HFFc6 (cell line): ENCODE measurements around the gene GAA. TPM values are rescaled to one million over a fixed set of nuclear protein-coding genes. Genes with fewer than 3 reads are reported as not detected.

Experiments used
- DNase-seq: peaks from one replicate; pipeline ENCODE4 v3.0.0-alpha.2; 2018
- H3K27ac Mint-ChIP-seq: 2 replicates; pipeline ENCODE4 v1.8.0; 2020; ENCODE audit warnings: mild to moderate bottlenecking, mixed read lengths
- H3K27me3 Mint-ChIP-seq: 2 replicates; pipeline ENCODE4 v1.8.0; 2021; ENCODE audit warnings: mild to moderate bottlenecking, moderate library complexity, mixed read lengths; ENCODE audit not compliant: insufficient read depth
- H3K36me3 Mint-ChIP-seq: 2 replicates; pipeline ENCODE4 v1.8.0; 2021; ENCODE audit warnings: low read depth, mixed read lengths
- H3K4me1 Mint-ChIP-seq: 2 replicates; pipeline ENCODE4 v1.8.0; 2020; ENCODE audit warnings: low read depth, mixed read lengths
- H3K4me3 Mint-ChIP-seq: 2 replicates; pipeline ENCODE4 v1.8.0; 2020; ENCODE audit warnings: mild to moderate bottlenecking, moderate library complexity, mixed read lengths
- H3K9me3 Mint-ChIP-seq: 2 replicates; pipeline ENCODE4 v1.8.0; 2020; ENCODE audit warnings: mild to moderate bottlenecking, mixed read lengths
- total RNA-seq, 6 experiments: library from RNA; stranded (reverse); fragmentation: NEBNext Ultra II Directional; extraction: Animal tissue kit (Norgen Biotek cat#: 25700); gene quantifications; 2 replicates in 1 of 6; 3 replicates in 5 of 6; pipeline ENCODE4 v1.2.3, GENCODE V29; 2021
- TF ChIP-seq, protein P1 (sequence below): fragments of 200-600 bp; sonication (generic); IDR thresholded peaks from 2 replicates; pipeline ENCODE4 v1.5.0; 2021; ENCODE audit warnings: antibody characterized with exemption, mild to moderate bottlenecking

GAA gene
- total RNA-seq, 6 experiments from 2014 or later: 17.4 to 34.1 (median 18.6) TPM

DNA sequence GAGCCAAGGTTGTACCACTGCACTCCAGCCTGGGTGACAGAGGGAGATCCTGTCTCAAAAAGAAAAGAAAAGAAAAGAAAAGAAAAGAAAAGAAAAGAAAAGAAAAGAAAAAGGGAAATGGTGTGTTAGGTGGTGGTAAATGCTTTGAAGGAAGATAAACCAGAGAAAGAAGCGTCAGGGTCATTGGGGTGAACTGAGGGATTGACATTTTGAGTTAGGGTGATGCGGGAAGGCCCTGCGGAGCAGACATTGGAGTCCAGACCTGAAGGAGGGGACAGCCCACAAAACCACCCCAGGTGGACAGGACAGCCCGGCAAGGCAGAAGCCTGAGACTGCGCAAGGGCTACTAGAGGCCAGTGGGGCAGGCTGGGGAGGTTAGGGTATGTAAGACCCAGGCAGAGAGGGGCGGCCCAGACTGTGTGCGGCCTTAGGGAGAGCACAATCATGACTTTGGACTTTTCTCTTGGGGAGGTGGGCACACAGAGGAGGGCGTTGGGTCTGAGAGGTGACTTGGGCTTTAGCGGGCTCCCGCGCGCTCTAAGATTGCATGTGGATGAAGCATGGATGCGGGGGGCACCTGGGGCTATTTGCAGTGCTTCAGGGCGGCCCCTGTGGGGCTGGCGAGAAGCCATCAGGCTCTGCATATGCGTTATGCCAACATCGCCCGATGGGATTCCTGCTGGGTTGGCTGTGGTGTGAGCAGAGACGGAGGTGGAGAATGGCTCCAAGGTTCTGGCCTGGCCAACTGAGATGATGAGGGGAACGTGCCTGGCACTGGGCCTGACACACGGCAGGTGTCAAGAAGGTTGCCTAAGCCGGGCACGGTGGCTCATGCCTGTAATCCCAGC, 3.3 kb upstream of the GAA start:
- Mint-ChIP-seq H3K4me3 (no peak overlapping the region), H3K27ac (no peak overlapping the region), H3K36me3 (no peaks in the 10 kb centered on the region), H3K4me1 (peaks cover 22% of the 10 kb centered on the region), H3K27me3 (peaks cover 10% of the 10 kb centered on the region), H3K9me3 (no peaks in the 10 kb centered on the region)
- DNase-seq: no peak
- TF ChIP-seq, protein P1, sequence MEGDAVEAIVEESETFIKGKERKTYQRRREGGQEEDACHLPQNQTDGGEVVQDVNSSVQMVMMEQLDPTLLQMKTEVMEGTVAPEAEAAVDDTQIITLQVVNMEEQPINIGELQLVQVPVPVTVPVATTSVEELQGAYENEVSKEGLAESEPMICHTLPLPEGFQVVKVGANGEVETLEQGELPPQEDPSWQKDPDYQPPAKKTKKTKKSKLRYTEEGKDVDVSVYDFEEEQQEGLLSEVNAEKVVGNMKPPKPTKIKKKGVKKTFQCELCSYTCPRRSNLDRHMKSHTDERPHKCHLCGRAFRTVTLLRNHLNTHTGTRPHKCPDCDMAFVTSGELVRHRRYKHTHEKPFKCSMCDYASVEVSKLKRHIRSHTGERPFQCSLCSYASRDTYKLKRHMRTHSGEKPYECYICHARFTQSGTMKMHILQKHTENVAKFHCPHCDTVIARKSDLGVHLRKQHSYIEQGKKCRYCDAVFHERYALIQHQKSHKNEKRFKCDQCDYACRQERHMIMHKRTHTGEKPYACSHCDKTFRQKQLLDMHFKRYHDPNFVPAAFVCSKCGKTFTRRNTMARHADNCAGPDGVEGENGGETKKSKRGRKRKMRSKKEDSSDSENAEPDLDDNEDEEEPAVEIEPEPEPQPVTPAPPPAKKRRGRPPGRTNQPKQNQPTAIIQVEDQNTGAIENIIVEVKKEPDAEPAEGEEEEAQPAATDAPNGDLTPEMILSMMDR: no peak

DNA sequence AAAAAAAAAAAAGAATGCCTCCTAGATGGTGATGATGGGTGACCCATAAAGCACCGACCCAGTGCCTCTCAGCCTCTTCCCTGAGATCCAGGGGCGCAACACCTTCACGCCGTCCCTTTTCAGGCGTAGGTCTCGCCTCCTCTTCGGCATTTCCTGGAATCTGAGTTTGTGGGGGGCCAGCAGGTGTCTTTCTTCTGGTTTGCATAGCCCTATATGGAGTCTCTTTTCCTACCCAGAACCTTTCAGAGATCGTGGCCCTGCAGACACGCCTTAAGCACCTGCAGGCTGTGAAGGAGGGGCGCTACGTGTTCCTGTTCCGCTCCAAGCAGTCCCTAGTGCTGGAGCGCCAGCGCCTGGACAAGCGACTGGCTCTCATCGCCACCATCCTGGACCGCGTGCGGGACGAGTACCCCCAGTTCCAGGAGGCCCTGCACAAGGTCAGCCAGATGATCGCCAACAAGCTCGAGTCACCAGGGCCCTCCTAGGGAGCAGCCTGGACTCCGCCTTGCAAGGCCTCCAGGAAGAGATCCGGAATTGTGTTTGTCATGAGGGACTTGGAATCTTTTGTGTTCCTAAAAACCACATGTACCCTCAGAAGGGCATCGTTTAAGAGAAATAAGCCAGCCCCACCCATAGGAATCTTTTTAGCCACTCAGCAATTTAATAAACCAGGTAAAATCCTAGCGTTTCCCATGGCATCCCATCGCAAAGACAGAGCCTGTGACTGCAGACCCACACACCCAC, 1.9 kb upstream of the GAA start:
- Mint-ChIP-seq H3K4me1 (peaks cover 22% of the 10 kb centered on the region), H3K9me3 (no peaks in the 10 kb centered on the region), H3K27ac (no peak overlapping the region), H3K27me3 (peaks cover 7% of the 10 kb centered on the region), H3K4me3 (no peak overlapping the region), H3K36me3 (no peaks in the 10 kb centered on the region)
- DNase-seq: no peak
- TF ChIP-seq, protein P1: no peak

DNA sequence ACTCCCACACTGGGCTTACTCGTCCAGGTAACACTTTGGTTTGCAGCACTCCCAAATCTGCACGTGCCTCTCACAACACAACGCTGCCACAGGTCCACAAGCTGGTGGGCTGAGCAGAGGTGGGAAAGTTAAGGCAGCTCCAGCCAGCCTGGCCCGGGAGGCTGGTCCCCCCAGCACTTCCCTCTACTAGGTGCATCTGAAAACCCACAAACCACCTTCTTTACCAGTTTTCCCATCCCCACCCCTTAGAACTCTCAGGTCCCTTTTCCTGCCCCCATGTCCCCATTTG, 1.4 kb upstream of the GAA start:
- TF ChIP-seq, protein P1: no peak
- H3K4me3 Mint-ChIP-seq: no peak overlapping the region
- H3K27ac Mint-ChIP-seq: no peak overlapping the region
- H3K9me3 Mint-ChIP-seq: no peaks in the 10 kb centered on the region
- no peak for DNase-seq
- peaks cover 5% of the 10 kb centered on the region for H3K27me3 Mint-ChIP-seq
- H3K36me3 Mint-ChIP-seq: no peaks in the 10 kb centered on the region
- H3K4me1 Mint-ChIP-seq: peaks cover 22% of the 10 kb centered on the region

DNA sequence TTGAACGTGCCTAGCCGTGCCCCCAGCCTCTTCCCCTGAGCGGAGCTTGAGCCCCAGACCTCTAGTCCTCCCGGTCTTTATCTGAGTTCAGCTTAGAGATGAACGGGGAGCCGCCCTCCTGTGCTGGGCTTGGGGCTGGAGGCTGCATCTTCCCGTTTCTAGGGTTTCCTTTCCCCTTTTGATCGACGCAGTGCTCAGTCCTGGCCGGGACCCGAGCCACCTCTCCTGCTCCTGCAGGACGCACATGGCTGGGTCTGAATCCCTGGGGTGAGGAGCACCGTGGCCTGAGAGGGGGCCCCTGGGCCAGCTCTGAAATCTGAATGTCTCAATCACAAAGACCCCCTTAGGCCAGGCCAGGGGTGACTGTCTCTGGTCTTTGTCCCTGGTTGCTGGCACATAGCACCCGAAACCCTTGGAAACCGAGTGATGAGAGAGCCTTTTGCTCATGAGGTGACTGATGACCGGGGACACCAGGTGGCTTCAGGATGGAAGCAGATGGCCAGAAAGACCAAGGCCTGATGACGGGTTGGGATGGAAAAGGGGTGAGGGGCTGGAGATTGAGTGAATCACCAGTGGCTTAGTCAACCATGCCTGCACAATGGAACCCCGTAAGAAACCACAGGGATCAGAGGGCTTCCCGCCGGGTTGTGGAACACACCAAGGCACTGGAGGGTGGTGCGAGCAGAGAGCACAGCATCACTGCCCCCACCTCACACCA, 724 bp downstream of the GAA start:
- Mint-ChIP-seq H3K27ac (peak overlapping the region; percentile 76), H3K27me3 (no peaks in the 10 kb centered on the region; the same call in none of the 2 replicates), H3K4me1 (peaks cover 22% of the 10 kb centered on the region), H3K9me3 (no peaks in the 10 kb centered on the region), H3K4me3 (peak overlapping the region; percentile 97), H3K36me3 (no peaks in the 10 kb centered on the region)
- DNase-seq: peak; percentile 17
- TF ChIP-seq, protein P1: no peak

DNA sequence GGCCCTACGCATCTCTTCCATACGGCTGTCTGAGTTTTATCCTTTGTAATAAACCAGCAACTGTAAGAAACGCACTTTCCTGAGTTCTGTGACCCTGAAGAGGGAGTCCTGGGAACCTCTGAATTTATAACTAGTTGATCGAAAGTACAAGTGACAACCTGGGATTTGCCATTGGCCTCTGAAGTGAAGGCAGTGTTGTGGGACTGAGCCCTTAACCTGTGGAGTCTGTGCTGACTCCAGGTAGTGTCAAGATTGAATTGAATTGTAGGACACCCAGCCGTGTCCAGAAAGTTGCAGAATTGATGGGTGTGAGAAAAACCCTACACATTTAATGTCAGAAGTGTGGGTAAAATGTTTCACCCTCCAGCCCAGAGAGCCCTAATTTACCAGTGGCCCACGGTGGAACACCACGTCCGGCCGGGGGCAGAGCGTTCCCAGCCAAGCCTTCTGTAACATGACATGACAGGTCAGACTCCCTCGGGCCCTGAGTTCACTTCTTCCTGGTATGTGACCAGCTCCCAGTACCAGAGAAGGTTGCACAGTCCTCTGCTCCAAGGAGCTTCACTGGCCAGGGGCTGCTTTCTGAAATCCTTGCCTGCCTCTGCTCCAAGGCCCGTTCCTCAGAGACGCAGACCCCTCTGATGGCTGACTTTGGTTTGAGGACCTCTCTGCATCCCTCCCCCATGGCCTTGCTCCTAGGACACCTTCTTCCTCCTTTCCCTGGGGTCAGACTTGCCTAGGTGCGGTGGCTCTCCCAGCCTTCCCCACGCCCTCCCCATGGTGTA, 1.5 kb downstream of the GAA start:
- H3K9me3 Mint-ChIP-seq: no peaks in the 10 kb centered on the region
- H3K27me3 Mint-ChIP-seq: no peaks in the 10 kb centered on the region; the same call in none of the 2 replicates
- peaks cover 22% of the 10 kb centered on the region for H3K4me1 Mint-ChIP-seq
- TF ChIP-seq, protein P1: no peak
- DNase-seq: no peak
- no peak overlapping the region for H3K27ac Mint-ChIP-seq
- no peaks in the 10 kb centered on the region for H3K36me3 Mint-ChIP-seq
- peak overlapping the region; percentile 97 for H3K4me3 Mint-ChIP-seq
